AG04449 (cell line): ENCODE data around the gene FBXL5.
A peak's percentile ranks its signal among the peaks of the same experiment; 100 is the strongest.

ENCODE experiments used
- CTCF ChIA-PET: fragments of 350-600 bp; formaldehyde crosslinking; extraction: SDS; loops from one replicate; lab custom pipeline; 2021; ENCODE audit warnings: antibody characterized with exemption; lab: Yijun Ruan, JAX
- POLR2A ChIA-PET: fragments of 400-600, 350-600 bp; formaldehyde crosslinking; extraction: SDS; loops from one replicate; lab custom pipeline; 2020; ENCODE audit warnings: antibody characterized with exemption, inconsistent platforms; lab: Yijun Ruan, JAX
- DNase-seq: peaks from one replicate; pipeline ENCODE4 v3.0.0-alpha.2; 2010; ENCODE audit warnings: low read depth, low spot score
- H3K4me3 ChIP-seq: 2 replicates; pipeline ENCODE4 v1.5.1; 2011; ENCODE audit warnings: low read depth, mild to moderate bottlenecking, control low read depth, low read length
- TF ChIP-seq, protein P1 (sequence below): IDR thresholded peaks from one replicate; pipeline ENCODE4 v1.5.1; 2011; ENCODE audit warnings: mild to moderate bottlenecking, moderate library complexity, low read length, control low read depth, inconsistent platforms; ENCODE audit not compliant: insufficient read depth; ENCODE audit errors: missing control alignments

FBXL5 gene

DNA sequence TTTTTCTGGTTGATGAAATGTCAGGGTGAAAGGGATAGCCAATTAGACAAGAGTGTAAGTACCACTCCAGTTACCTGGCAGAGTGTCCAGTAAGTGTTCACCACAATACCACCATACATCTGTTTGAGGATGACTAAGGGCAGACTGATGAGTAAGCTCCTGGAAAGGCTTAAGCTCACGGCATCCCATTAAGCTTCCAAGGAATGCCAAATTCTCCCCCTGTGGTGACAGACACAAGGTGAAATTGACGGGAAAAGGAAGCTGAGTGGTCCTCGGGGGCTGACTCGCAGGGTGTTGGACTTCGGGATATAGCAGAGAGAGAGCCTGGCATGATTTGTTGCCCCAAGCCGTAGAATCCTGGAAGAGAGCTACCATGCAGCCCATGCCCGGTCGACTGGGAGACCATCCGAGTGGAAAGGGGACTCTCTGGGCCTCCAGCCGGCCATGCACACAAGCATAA lies 40.1 kb upstream of the FBXL5 start:
- ChIA-PET CTCF (interaction anchor here (0.6 to 1.1 kb wide), 2 partner anchors 39 to 216 kb away, joined by 3 to 5 read pairs; no protein-coding TSS in a partner anchor), POLR2A (interaction anchor here (0.7 to 3.4 kb wide), 6 partner anchors 13 to 1799 kb away, joined by 3 to 11 read pairs (median 3); partner anchors contain the start of gene FAM200B)
- peak; percentile 96 for DNase-seq
- TF ChIP-seq, protein P1, sequence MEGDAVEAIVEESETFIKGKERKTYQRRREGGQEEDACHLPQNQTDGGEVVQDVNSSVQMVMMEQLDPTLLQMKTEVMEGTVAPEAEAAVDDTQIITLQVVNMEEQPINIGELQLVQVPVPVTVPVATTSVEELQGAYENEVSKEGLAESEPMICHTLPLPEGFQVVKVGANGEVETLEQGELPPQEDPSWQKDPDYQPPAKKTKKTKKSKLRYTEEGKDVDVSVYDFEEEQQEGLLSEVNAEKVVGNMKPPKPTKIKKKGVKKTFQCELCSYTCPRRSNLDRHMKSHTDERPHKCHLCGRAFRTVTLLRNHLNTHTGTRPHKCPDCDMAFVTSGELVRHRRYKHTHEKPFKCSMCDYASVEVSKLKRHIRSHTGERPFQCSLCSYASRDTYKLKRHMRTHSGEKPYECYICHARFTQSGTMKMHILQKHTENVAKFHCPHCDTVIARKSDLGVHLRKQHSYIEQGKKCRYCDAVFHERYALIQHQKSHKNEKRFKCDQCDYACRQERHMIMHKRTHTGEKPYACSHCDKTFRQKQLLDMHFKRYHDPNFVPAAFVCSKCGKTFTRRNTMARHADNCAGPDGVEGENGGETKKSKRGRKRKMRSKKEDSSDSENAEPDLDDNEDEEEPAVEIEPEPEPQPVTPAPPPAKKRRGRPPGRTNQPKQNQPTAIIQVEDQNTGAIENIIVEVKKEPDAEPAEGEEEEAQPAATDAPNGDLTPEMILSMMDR: no peak
- no peak overlapping the region for H3K4me3 ChIP-seq

DNA sequence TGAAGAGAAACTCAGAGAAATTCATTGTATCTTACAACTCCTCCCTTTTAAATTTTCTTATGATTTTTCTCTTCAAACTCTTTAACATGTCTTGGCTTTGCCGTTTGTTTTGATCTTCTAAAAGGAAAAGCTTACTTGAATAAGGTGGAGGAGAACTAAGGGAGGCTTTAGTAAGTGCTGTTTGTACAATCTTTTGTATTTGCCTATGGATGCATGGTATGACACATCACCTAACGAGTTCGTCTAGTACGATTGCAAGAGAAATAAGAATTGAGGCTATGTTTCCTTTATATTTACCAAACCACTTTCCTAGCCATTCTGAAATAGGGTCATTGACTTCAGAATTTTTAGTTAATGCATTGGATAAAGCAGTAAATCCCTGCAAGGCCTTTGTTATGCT lies 39.3 kb upstream of the FBXL5 start:
- H3K4me3 ChIP-seq: no peak overlapping the region
- TF ChIP-seq, protein P1: no peak
- DNase-seq: no peak
- CTCF ChIA-PET: interaction anchor here (0.6 to 1.5 kb wide), 2 partner anchors 12 to 40 kb away, joined by 3 read pairs; partner anchors contain the start of gene FAM200B
- POLR2A ChIA-PET: interaction anchor here (0.7 to 3.4 kb wide), 4 partner anchors 12 to 1800 kb away, joined by 3 to 11 read pairs (median 3); partner anchors contain the start of gene FAM200B

DNA sequence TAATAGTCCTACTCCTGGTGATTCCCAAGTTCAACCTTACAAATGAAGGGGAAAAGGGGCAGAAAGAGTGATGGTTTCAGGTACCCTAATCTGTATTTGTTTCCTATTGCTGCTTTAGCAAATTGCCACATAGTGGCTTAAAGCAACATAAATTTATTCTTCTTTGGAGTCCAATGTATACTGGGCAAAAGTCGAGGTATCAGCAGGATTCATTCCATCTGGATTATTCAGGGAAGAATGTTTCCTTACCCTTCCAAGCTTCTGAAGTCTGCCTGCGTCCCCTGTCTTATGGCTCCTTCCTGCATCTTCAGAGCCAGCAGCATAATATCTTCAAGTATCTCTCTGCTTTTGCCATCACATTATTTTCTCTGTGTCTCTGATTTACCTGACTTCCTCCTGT lies 37.4 kb upstream of the FBXL5 start:
- H3K4me3 ChIP-seq: no peak overlapping the region
- no peak for DNase-seq
- CTCF ChIA-PET: interaction anchor here (1.3 to 1.4 kb wide), 3 partner anchors 10 to 213 kb away, joined by 3 to 4 read pairs (median 3); partner anchors contain the start of gene BST1
- TF ChIP-seq, protein P1: no peak
- POLR2A ChIA-PET: no interaction called here

DNA sequence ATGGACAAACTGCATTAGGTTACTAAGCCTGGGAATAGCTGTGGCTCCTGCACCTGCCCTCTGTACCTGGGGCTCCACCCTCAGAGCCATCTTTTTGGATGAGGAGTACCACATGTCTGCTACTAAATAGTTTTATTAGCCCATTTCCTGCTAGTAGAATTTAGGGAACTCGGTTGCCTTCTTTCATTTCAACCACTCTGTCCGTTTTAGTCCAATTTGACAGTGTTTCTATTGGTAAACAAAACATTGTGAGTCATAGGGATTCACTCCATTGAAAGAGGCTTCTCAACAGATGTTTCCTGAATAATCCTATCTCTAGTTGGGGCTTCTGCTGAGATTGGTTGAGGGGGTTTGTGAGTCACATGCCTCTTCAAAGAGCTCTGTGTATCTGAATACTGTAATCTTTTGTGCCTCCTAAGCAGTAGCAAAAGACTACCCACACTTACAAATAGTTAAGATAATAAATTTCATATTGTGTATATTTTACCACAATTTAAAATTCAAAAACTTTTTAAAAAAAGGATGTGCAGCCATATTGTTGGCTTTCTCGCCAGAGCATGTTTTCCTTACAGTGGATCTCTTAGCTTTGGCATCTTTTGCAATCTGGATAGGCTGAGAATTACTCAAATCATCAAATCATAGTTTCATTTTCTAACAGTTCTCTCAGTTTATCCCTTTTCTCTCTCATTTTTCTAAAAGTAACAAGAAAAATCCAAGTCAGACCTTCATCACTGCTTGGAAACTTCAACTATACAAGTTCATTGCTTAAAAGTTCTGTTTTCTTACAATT lies 36.4 kb upstream of the FBXL5 start:
- no peak for DNase-seq
- POLR2A ChIA-PET: no interaction called here
- H3K4me3 ChIP-seq: no peak overlapping the region
- CTCF ChIA-PET: interaction anchor here (1.3 kb wide), 1 partner anchor 11 kb away, joined by 4 read pairs; the partner anchor contains the start of gene BST1
- TF ChIP-seq, protein P1: no peak

DNA sequence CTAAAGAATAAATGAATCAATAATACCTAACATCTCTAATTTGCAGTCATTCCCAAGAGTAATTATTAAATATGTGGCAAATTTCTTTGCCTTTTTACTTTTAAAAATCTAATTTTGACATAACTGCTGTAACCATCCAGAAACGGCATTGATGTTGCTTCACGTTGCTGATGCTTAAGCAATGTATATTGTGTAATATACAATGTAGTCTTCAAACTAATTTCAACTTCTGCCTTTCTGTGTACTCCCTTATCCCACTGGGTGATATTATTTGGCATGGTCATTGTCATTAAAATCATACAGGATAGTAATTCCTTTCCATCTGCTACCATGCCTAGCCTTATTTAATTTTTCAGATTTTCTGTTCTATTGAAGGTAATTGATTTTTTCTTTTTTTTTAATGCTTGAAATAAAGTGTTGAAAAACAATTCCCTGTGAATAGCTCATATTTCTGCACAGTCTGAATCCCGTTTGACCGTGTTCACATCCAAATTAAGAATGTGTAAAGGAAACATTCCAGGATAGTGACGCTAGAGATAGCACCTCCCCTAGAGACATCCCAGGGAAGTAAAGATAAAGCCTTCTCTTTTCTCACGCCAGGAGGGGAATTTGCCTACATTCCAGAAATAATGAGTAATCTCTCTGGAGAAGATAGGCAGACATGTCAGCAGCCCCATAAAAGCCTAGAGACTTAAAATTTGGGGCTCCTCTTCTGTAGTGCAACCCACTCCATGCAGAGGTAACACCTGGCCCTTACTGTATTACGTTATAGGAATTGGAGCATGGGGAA lies 35.1 kb upstream of the FBXL5 start:
- ChIA-PET POLR2A (interaction anchor here (0.6 kb wide), 1 partner anchor 9 kb away, joined by 4 read pairs; the partner anchor contains the start of gene FAM200B), CTCF (no interaction called here)
- H3K4me3 ChIP-seq: no peak overlapping the region
- DNase-seq: peak; percentile 94
- TF ChIP-seq, protein P1: no peak
